Panc1 (cell line): ENCODE results near the gene PRDM2. TPM values are rescaled to one million over a fixed set of nuclear protein-coding genes. Genes with fewer than 3 reads are reported as not detected.

Experiments
- ATAC-seq: fragments of 200-7000 bp; cut with Tn5 transposase; 2 replicates; pipeline ENCODE4 v1.9.1; 2020; ENCODE audit warnings: mild to moderate bottlenecking, moderate library complexity
- BruUV-seq: library from RNA; stranded (reverse); fragments of 400-500 nt; replicated peaks from 2 replicates; lab custom pipeline; 2021; lab: Mats Ljungman, UMichigan
- CTCF ChIA-PET: fragments of 300-600 bp; sonication (Branson Sonifier 250); formaldehyde crosslinking; loops from one replicate; lab custom pipeline; 2022; ENCODE audit warnings: antibody characterized with exemption; lab: Charles Lee
- POLR2A ChIA-PET: fragments of 300-600 bp; sonication (Branson Sonifier 250); formaldehyde crosslinking; loops from one replicate; lab custom pipeline; 2022; ENCODE audit warnings: antibody characterized with exemption; lab: Charles Lee
- DNase-seq: peaks from one replicate; pipeline ENCODE4 v3.0.0-alpha.2; 2010; ENCODE audit warnings: low read depth, low spot score
- H3K27ac ChIP-seq: 2 replicates; pipeline ENCODE4 v1.5.1; 2011; ENCODE audit warnings: mild to moderate bottlenecking, low read length, inconsistent platforms
- H3K27me3 ChIP-seq: fragments of 200-500 bp; sonication (Bioruptor generic); 2 replicates; pipeline ENCODE4 v1.6.0; 2014; ENCODE audit warnings: low read length, inconsistent platforms; ENCODE audit not compliant: control insufficient read depth, insufficient read depth
- H3K36me3 ChIP-seq: fragments of 200-500 bp; sonication (Bioruptor generic); 2 replicates; pipeline ENCODE4 v1.5.1; 2014; ENCODE audit warnings: inconsistent platforms, mild to moderate bottlenecking, low read length, moderate library complexity; ENCODE audit not compliant: control insufficient read depth, insufficient read depth
- H3K4me1 ChIP-seq: 2 replicates; pipeline ENCODE4 v1.5.1; 2011; ENCODE audit warnings: inconsistent platforms, mild to moderate bottlenecking, low read length, moderate library complexity; ENCODE audit not compliant: control insufficient read depth, insufficient read depth
- H3K4me3 ChIP-seq, 2 experiments: 2 replicates each; pipeline ENCODE4 v1.5.1; 2011 to 2012; ENCODE audit warnings: low read depth in 2 of 2, low read length in 2 of 2, mild to moderate bottlenecking in 2 of 2, inconsistent platforms in 1 of 2, moderate library complexity in 1 of 2
- H3K9me3 ChIP-seq: fragments of 200-500 bp; sonication (Bioruptor generic); 2 replicates; pipeline ENCODE4 v1.5.1; 2014; ENCODE audit warnings: low read depth, mild to moderate bottlenecking, inconsistent platforms, low read length, moderate library complexity; ENCODE audit not compliant: control insufficient read depth, insufficient read depth
- POLR2AphosphoS5 ChIP-seq: IDR thresholded peaks from 2 replicates; pipeline ENCODE4 v1.6.1; 2012; ENCODE audit warnings: mild to moderate bottlenecking, low read depth, low read length, moderate library complexity
- SIN3A ChIP-seq: IDR thresholded peaks from 2 replicates; pipeline ENCODE4 v1.6.1; 2012; ENCODE audit warnings: low read depth, mild to moderate bottlenecking, low read length, moderate library complexity, borderline replicate concordance; ENCODE audit not compliant: insufficient read depth
- TCF7L2 ChIP-seq: IDR thresholded peaks from 2 replicates; pipeline ENCODE4 v1.6.1; 2011; ENCODE audit warnings: mild to moderate bottlenecking, low read depth, low read length, inconsistent platforms
- in situ Hi-C: cut with HindIII; loops from 2 replicates; pipeline ENCODE4 v1.10.0; 2016; ENCODE audit warnings: low sequenced_read_pairs, low pct_unique_long_range_greater_than_20kb
- intact Hi-C: fragments of 100-400 bp; cut with micrococcal nuclease; formaldehyde crosslinking; loops from one replicate; pipeline ENCODE4 v1.10.0; 2022; ENCODE audit not compliant: unreplicated experiment
- total RNA-seq: library from RNA; stranded (reverse); gene quantifications from one replicate; pipeline ENCODE4 v1.2.1, GENCODE V29; 2021; ENCODE audit not compliant: unreplicated experiment
- TF ChIP-seq, protein P1 (sequence below): fragments of 450-650 bp; IDR thresholded peaks from 2 replicates; pipeline ENCODE4 v1.5.1; 2017; ENCODE audit warnings: mild to moderate bottlenecking
- TF ChIP-seq, protein P2 (sequence below), 2 experiments: IDR thresholded peaks; 2 replicates each; pipeline ENCODE4 v1.6.1; 2011 to 2012; ENCODE audit warnings: low read depth in 2 of 2, control low read depth in 1 of 2, low read length in 1 of 2, mild to moderate bottlenecking in 1 of 2, moderate library complexity in 1 of 2; ENCODE audit not compliant: insufficient read depth in 1 of 2

Gene PRDM2
- total RNA-seq, 1 experiment from 2014 or later: 40.3 TPM

DNA sequence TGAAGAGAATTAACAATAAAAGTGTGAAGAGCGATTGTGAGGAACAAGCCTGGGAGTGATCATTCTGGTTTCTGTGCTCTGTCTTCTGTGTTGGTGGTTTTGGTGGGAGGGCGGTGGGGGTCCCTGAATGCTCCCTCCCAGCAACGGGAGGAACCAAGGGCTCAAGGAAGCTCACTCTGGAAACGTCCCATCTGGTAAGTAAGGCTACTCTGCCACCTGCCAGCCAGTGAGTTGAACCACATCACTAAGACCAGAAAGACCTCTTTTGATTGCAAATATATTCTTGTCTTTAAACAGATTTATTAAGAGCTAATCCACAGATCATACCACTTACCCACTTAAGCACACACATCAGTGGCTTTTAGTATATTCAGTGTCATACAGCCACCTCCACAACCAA is 125.0 kb downstream of the PRDM2 start:
- ChIA-PET POLR2A (no interaction called here), CTCF (interaction anchor here (0.8 kb wide), 1 partner anchor 128 kb away, joined by 5 read pairs; no protein-coding TSS in a partner anchor)
- H3K4me1 ChIP-seq: peaks cover 3% of the 10 kb centered on the region; the same call in 1 of the 2 replicates
- no TSS peak for BruUV-seq
- no peak overlapping the region for H3K4me3 ChIP-seq
- in situ Hi-C loops (no loop called here), intact Hi-C loops (no loop called here)
- no peaks in the 10 kb centered on the region; the same call in 1 of the 2 replicates for H3K36me3 ChIP-seq
- H3K27me3 ChIP-seq: no peaks in the 10 kb centered on the region
- H3K9me3 ChIP-seq: no peaks in the 10 kb centered on the region
- DNase-seq: no peak
- H3K27ac ChIP-seq: no peak overlapping the region
- no peak for TF ChIP-seq TCF7L2
- no peak for TF ChIP-seq SIN3A
- TF ChIP-seq, protein P1, sequence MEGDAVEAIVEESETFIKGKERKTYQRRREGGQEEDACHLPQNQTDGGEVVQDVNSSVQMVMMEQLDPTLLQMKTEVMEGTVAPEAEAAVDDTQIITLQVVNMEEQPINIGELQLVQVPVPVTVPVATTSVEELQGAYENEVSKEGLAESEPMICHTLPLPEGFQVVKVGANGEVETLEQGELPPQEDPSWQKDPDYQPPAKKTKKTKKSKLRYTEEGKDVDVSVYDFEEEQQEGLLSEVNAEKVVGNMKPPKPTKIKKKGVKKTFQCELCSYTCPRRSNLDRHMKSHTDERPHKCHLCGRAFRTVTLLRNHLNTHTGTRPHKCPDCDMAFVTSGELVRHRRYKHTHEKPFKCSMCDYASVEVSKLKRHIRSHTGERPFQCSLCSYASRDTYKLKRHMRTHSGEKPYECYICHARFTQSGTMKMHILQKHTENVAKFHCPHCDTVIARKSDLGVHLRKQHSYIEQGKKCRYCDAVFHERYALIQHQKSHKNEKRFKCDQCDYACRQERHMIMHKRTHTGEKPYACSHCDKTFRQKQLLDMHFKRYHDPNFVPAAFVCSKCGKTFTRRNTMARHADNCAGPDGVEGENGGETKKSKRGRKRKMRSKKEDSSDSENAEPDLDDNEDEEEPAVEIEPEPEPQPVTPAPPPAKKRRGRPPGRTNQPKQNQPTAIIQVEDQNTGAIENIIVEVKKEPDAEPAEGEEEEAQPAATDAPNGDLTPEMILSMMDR: no peak
- TF ChIP-seq POLR2AphosphoS5: no peak
- TF ChIP-seq, protein P2, sequence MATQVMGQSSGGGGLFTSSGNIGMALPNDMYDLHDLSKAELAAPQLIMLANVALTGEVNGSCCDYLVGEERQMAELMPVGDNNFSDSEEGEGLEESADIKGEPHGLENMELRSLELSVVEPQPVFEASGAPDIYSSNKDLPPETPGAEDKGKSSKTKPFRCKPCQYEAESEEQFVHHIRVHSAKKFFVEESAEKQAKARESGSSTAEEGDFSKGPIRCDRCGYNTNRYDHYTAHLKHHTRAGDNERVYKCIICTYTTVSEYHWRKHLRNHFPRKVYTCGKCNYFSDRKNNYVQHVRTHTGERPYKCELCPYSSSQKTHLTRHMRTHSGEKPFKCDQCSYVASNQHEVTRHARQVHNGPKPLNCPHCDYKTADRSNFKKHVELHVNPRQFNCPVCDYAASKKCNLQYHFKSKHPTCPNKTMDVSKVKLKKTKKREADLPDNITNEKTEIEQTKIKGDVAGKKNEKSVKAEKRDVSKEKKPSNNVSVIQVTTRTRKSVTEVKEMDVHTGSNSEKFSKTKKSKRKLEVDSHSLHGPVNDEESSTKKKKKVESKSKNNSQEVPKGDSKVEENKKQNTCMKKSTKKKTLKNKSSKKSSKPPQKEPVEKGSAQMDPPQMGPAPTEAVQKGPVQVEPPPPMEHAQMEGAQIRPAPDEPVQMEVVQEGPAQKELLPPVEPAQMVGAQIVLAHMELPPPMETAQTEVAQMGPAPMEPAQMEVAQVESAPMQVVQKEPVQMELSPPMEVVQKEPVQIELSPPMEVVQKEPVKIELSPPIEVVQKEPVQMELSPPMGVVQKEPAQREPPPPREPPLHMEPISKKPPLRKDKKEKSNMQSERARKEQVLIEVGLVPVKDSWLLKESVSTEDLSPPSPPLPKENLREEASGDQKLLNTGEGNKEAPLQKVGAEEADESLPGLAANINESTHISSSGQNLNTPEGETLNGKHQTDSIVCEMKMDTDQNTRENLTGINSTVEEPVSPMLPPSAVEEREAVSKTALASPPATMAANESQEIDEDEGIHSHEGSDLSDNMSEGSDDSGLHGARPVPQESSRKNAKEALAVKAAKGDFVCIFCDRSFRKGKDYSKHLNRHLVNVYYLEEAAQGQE (IDR thresholded peaks at IDR 0.05; ENCODE audit: insufficient read depth in 1 of 2, low read depth in 2 of 2, low read length in 1 of 2): no peak
- ATAC-seq: no peak

DNA sequence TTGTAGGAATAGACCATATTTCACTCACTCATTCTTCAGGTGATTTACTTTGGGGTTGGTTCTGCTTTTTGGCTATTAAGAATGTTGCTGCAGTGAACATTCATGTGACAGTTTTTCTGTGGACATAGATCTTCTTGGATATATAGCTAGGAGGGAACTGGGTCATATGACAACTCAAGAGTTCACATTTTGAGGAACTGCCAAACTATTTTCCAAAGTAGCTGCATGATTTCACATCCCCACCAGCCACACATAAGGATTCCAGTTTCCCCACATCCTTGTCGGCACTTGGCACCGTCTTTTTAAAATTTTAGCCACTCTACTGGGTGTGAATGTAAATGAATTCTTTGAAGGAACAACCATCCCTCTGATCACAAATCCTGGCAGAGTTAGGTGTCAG is 126.0 kb downstream of the PRDM2 start:
- ChIA-PET CTCF (interaction anchor here (0.5 kb wide), 1 partner anchor 299 kb away, joined by 3 read pairs; no protein-coding TSS in a partner anchor), POLR2A (no interaction called here)
- intact Hi-C loops (no loop called here), in situ Hi-C loops (no loop called here)
- ATAC-seq (no peak), DNase-seq (no peak)
- Histone ChIP-seq H3K4me1 (peaks cover 3% of the 10 kb centered on the region; the same call in 1 of the 2 replicates), H3K9me3 (no peaks in the 10 kb centered on the region), H3K4me3 (no peak overlapping the region), H3K36me3 (no peaks in the 10 kb centered on the region; the same call in 1 of the 2 replicates), H3K27ac (no peak overlapping the region), H3K27me3 (no peaks in the 10 kb centered on the region)
- no TSS peak for BruUV-seq
- TF ChIP-seq POLR2AphosphoS5 (no peak), SIN3A (no peak), TCF7L2 (no peak)
- TF ChIP-seq, protein P2 (IDR thresholded peaks at IDR 0.05; ENCODE audit: insufficient read depth in 1 of 2, low read depth in 2 of 2, low read length in 1 of 2): no peak
- TF ChIP-seq, protein P1: no peak
